ENCODE data around the gene LAMB2. TPM values are rescaled to one million over a fixed set of nuclear protein-coding genes. Genes with fewer than 3 reads are reported as not detected.

Gene LAMB2
- total RNA-seq, 3 donors from 2014 or later = 52.1 to 354 (median 82.0) TPM

GRCh38 chr3:49132073-49132436, 795 bp downstream of the LAMB2 start:
- Histone ChIP-seq H3K4me1 (ENCODE audit: low read depth) (peaks cover 10% of the 10 kb centered on the region), H3K4me3 (peak overlapping the region; percentile 22), H3K9me3 (no peaks in the 10 kb centered on the region), H3K36me3 (ENCODE audit: low read depth) (no peaks in the 10 kb centered on the region)
- ATAC-seq (no peak), DNase-seq (no peak)
- intact Hi-C loops (cut with DNase I, micrococcal nuclease) = no loop called here
- TF ChIP-seq CTCF (IDR thresholded peaks at IDR 0.05) = no peak

- Histone ChIP-seq H3K36me3 (ENCODE audit: low read depth) (no peaks in the 10 kb centered on the region), H3K9me3 (no peaks in the 10 kb centered on the region), H3K4me3 (no peak overlapping the region), H3K4me1 (ENCODE audit: low read depth) (peaks cover 10% of the 10 kb centered on the region)
- ATAC-seq (no peak), DNase-seq (no peak)
- intact Hi-C loops (cut with DNase I, micrococcal nuclease) = no loop called here
- TF ChIP-seq CTCF (IDR thresholded peaks at IDR 0.05) = no peak
Observed at GRCh38 chr3:49131576-49131975, 1.3 kb downstream of the LAMB2 start.

GRCh38 chr3:49131040-49131439, 1.8 kb downstream of the LAMB2 start:
- peaks cover 10% of the 10 kb centered on the region for H3K4me1 ChIP-seq (ENCODE audit: low read depth)
- DNase-seq (no peak), ATAC-seq (no peak)
- H3K36me3 ChIP-seq (ENCODE audit: low read depth) = no peaks in the 10 kb centered on the region
- intact Hi-C loops (cut with DNase I, micrococcal nuclease) = no loop called here
- H3K9me3 ChIP-seq = no peaks in the 10 kb centered on the region
- no peak for TF ChIP-seq CTCF (IDR thresholded peaks at IDR 0.05)
- no peak overlapping the region for H3K4me3 ChIP-seq

GRCh38 chr3:49124991-49125670, 7.7 kb downstream of the LAMB2 start:
- no peaks in the 10 kb centered on the region for H3K36me3 ChIP-seq (ENCODE audit: low read depth)
- intact Hi-C loops (cut with DNase I, micrococcal nuclease) = no loop called here

GRCh38 chr3:49124203-49124602, 8.6 kb downstream of the LAMB2 start:
- ATAC-seq (no peak), DNase-seq (no peak)
- Histone ChIP-seq H3K36me3 (ENCODE audit: low read depth) (no peaks in the 10 kb centered on the region), H3K4me1 (ENCODE audit: low read depth) (peaks cover 15% of the 10 kb centered on the region), H3K9me3 (no peaks in the 10 kb centered on the region), H3K4me3 (no peak overlapping the region)
- intact Hi-C loops (cut with DNase I, micrococcal nuclease) = no loop called here
- TF ChIP-seq CTCF (IDR thresholded peaks at IDR 0.05) = no peak

More at GRCh38 chr3:49124991-49125670, 7.7 kb downstream of the LAMB2 start:
- DNase-seq (no peak), ATAC-seq (no peak)
- H3K4me3 ChIP-seq = no peak overlapping the region
- peaks cover 6% of the 10 kb centered on the region for H3K4me1 ChIP-seq (ENCODE audit: low read depth)
- TF ChIP-seq CTCF (IDR thresholded peaks at IDR 0.05) = no peak
- H3K9me3 ChIP-seq = no peaks in the 10 kb centered on the region

- DNase-seq (no peak), ATAC-seq (no peak)
- Histone ChIP-seq H3K4me3 (no peak overlapping the region), H3K9me3 (no peaks in the 10 kb centered on the region), H3K36me3 (ENCODE audit: low read depth) (no peaks in the 10 kb centered on the region), H3K4me1 (ENCODE audit: low read depth) (peaks cover 20% of the 10 kb centered on the region)
- intact Hi-C loops (cut with DNase I, micrococcal nuclease) = no loop called here
- no peak for TF ChIP-seq CTCF (IDR thresholded peaks at IDR 0.05)
Observed at GRCh38 chr3:49123687-49124086, 9.2 kb downstream of the LAMB2 start.
